Measurements from ENCODE around the gene CCDC178.
A peak's percentile ranks its signal among the peaks of the same experiment; 100 is the strongest.
"Not testable (repeated sequence)": the region's sequence is repeated elsewhere in the genome, so short reads cannot be mapped to it uniquely, and the experiment has no call there.

CCDC178 gene

GRCh38 chr18:33355756-33356155 lies 84.8 kb downstream of the CCDC178 start:
- no peak for DNase-seq

GRCh38 chr18:33355263-33355662 lies 85.3 kb downstream of the CCDC178 start:
- DNase-seq, result no peak

DNA sequence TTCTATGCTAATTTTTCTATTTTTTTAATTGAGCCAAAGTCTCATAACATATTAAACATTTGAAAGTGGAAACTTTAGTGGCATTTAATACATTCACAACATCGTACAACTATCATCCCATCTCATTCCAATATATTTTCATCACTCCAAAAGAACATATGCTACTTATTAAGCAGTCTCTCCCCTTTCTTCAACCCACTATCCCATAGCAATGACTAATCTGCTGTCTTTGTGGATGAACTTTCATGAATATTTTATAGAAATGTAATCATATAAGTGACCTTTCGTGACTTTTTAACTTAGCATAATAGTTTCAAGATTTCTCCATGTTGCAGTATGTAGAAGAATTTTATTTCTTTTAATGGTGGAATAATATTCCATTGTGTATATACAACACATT lies 90.3 kb downstream of the CCDC178 start:
- DNase-seq, result no peak

- not testable (repeated sequence) for DNase-seq
These were observed 100.8 kb downstream of the CCDC178 start for GRCh38 chr18:33339733-33340132.

GRCh38 chr18:33334781-33335180 lies 105.7 kb downstream of the CCDC178 start:
- DNase-seq, result no peak

DNA sequence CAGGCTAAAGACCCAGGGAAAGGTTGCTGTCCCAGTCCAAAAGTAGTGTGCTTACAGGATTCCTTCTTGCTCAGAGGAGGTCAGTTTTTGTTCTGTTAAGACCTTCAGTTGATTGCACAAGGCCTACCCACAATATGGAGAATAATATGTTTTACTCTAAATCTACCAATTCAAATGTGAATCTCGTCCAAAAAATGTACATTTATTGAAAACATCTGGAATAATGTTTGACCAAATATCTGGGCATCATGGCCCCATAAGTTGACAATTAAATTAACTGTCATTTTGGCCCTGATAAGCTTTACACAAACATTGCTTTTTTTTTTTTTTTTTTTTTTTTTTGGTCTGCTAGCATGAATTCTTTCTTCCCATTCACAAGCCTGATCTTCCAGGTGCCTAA lies 109.8 kb downstream of the CCDC178 start:
- DNase-seq, result no peak

DNA sequence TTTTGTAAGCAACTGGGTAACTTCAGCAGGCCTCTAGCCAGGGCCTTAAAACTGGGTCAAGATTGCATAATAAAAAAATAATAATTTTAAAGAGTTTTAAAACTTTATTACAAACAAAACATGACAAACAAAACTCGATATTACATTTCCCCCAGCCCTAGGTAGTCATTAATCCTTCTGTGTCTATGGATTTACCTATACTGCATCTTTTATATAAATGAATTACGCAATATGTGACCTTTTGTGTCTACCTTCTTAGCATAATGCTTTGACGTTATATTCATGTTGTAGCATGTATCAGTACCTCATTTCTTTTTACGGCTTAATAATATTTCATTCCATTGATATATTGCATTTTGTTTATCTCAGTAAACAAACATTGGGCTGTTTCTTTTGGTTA lies 113.5 kb downstream of the CCDC178 start:
- DNase-seq, result no peak

- DNase-seq, result no peak
These were observed 122.9 kb downstream of the CCDC178 start for GRCh38 chr18:33317640-33318039.

DNA sequence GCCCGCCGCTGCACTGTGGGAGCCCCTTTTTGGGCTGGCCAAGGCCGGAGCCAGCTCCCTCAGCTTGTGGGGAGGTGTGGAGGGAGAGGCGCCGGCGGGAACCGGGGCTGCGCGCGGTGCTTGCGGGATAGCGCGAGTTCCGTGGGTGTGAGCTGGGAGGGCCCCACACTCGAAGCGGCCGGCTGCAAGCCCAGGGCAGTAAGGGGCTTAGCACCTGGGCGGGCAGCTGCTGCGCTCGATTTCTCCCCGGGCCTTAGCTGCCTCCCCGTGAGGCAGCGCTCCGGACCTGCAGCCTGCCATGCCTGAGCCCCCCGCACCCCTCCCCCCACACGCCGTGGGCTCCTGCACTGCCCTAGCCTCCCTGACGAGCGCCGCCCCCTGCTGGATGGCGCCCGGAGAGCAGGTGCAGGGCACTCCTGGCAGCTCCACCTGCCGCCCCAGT lies 124.4 kb downstream of the CCDC178 start:
- no peak for DNase-seq

- DNase-seq, result no peak
These were observed 133.0 kb downstream of the CCDC178 start for GRCh38 chr18:33307520-33307919.

GRCh38 chr18:33304277-33304676 lies 136.2 kb downstream of the CCDC178 start:
- DNase-seq, result no peak

DNA sequence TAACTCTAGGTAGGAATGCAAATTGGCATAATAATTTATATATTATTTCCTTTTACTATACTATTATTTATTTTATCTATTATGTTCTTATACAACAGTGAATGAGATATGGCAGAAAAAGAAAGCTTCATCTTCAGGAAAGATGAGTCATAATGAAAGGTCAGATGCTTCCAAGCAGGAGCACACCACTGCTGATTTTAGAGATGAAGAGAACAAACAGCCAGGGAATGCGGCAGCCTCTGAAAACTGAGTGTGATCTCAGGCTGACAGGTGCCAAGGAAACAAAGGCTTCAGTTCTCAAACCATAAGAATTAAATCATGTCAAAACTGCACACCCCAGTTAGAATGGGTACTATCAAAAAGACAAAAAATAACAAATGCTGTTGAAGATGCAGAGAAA lies 149.0 kb downstream of the CCDC178 start:
- no peak for DNase-seq

DNA sequence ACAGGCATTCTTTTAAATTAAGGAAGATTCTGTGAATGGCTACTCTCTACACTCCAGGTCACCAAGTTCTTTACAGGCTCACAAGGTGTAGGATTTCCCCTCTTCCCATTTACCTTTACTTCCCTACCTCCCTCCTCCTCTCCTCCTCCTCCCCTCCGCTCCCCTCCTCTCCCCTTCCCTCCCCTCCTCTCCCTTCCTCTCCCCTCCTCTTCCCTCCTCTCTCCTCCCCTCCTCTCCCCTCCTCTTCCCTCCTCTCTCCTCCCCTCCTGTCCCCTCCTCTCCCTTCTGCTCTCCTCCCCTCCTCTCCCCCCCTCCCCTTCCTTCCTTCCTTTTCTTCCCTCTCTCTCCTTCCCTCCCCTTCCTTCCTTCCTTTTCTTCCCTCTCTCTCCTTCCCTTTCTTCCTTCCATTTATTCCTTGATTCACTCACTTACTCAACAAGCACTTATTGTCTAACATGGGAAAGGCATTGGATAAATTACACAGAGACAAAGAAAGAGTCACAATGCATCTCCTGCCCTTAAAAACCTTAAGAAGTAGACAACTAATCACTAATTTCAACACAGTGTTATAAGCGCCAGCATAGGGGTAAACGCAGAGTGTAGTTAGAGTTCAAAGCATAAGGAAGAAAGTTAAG lies 152.3 kb downstream of the CCDC178 start:
- DNase-seq, result no peak

DNA sequence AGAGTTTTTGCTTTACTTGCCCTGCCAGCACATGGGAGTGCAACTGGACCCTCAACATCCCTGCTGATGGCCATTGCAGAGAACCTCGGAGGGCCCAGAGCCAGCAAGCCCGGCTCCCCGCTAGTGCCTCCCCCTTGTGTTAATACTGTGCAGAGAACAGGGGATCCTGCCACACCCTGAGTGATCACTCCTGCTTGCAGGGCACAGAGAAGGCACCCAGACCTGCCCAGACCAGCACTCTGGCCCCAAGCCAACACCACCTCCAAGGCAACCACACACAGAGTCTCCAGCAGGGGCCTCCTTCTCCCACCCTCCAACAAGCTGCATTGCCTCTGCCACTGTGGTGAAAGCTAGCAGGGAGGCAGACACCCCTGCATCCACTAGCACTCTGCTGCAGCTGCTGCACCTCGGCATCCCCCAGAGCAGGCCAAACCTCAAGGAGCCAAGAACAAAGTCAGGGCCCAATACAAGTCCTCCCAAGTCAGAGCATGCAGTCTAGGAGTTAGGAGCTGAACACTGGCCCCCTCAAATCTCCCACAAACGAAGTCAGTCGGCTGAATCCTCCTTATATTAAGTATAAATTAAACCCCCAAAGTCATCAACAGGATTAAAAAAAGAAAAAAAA lies 157.7 kb downstream of the CCDC178 start:
- no peak for DNase-seq

DNA sequence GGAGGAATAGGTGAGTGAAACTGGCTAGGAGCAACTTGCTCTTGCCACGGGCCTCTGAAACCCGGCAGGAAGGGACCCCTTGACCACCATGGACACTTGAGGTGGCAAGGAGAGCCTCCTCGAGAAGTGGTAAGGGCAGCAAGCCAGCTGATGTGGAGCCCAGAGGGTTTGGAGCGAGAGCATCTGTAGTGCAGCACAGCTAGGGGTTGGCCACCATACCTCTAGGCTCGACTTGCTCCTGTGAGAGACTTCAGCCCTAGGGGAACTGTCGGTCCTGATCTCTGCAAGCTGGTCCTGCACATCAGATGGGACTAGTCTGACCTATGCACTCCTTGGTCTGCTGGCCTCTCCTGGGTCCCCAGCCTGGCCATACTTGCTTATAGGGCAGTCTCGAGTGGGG lies 158.4 kb downstream of the CCDC178 start:
- no peak for DNase-seq

DNA sequence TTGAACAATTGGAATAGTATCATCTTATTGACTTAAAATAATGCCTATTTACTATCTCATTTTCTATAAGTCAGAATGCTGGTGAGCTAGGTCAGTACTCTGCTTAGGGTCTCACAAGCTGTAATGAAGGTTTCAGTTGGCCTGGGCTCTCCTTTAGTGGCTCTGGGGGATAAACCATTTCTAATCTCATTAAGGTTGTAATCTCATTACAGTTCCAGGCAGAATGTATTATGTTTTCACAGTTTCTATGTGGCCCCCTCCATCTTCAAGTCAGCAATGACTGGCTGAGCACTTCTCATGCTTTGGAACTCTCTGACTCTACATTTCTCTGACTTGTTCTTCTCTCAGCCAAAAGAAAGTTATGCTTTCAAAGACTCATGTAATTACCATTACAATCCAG lies 163.1 kb downstream of the CCDC178 start:
- no peak for DNase-seq

GRCh38 chr18:33275843-33276242 lies 164.7 kb downstream of the CCDC178 start:
- no peak for DNase-seq

DNA sequence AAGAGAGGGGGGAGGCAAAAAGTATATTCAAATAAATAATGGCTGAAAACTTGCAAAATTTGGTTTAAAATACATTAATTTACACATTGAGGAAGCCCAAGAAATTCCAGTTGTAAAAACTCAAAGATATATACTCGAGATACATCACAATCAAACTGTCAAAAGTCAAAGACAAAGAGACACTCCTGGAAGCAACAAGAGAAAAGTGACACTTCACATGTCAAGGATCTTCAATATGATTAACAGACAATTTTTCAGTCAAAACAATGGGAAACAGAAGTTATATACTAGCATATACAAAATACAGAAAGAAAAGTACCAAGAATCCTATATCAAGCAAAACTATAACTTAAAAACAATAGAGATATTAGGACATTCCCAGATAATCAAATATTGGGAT lies 170.2 kb downstream of the CCDC178 start:
- DNase-seq, result no peak

GRCh38 chr18:33269223-33269622 lies 171.3 kb downstream of the CCDC178 start:
- DNase-seq, result no peak

GRCh38 chr18:33264566-33264965 lies 176.0 kb downstream of the CCDC178 start:
- no peak for DNase-seq

DNA sequence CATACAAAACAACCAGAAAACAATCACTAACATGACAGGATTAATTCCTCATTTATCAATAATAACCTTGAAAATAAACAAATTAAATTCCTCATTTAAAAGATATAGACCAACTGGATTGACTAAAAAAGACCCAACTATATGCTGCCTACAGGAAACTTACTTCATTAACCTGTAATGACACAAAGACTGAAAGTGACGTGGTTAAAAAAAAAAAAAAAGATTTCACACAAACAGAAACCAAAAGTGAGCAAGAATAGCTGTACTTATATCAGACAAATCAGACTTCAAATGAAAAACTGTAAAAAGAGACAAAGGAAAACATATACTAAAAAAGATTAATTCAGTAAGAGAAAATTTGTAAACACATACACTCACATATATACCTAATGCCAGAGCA lies 201.2 kb downstream of the CCDC178 start:
- no peak for DNase-seq

GRCh38 chr18:33232318-33232626 lies 208.2 kb downstream of the CCDC178 start:
- DNase-seq, result no peak

GRCh38 chr18:33231474-33232317 lies 208.8 kb downstream of the CCDC178 start:
- DNase-seq, result peak; percentile 75

DNA sequence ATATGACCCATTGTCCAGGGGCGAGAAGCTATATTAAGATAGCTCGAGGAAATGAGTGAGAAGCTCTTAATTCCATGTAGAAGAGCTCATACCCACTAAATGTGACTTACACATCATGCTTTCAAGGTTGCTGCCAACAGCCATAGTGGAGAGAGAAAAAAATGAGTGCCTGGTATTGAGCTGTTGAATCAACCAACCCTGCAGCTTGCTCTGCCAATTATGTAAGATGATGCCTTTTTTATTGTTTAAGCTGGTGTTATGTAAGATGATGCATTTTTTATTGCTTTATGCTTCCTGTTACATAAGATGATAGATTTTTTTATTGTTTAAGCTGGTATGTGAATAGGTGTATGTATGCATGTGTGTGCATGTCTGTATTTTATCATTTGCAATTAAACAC lies 228.2 kb downstream of the CCDC178 start:
- DNase-seq, result no peak
